H9 (cell line): ENCODE data around the gene ZSCAN16. TPM values are rescaled to one million over a fixed set of nuclear protein-coding genes. Genes with fewer than 3 reads are reported as not detected.

Experiments used
- DNase-seq: peaks from one replicate; pipeline ENCODE4 v3.0.0-alpha.2; 2017
- H2AFZ ChIP-seq: one replicate; pipeline ENCODE4 v1.6.1; 2013; ENCODE audit warnings: mild to moderate bottlenecking, low read length, control low read depth, moderate library complexity
- H2AK5ac ChIP-seq: 2 replicates; pipeline ENCODE4 v1.6.1; 2013; ENCODE audit warnings: low read length, control low read depth, mixed read lengths; ENCODE audit not compliant: insufficient read length
- H2BK120ac ChIP-seq: one replicate; pipeline ENCODE4 v1.6.1; 2013; ENCODE audit warnings: low read depth, mild to moderate bottlenecking, low read length, control low read depth, inconsistent platforms; ENCODE audit not compliant: poor library complexity, severe bottlenecking
- H2BK12ac ChIP-seq: 2 replicates; pipeline ENCODE4 v1.6.1; 2013; ENCODE audit warnings: low read length, control low read depth, mixed read lengths, low read depth; ENCODE audit not compliant: insufficient read length
- H2BK15ac ChIP-seq: 2 replicates; pipeline ENCODE4 v1.6.1; 2013; ENCODE audit warnings: low read depth, low read length, control low read depth
- H2BK20ac ChIP-seq: one replicate; pipeline ENCODE4 v1.6.1; 2013; ENCODE audit warnings: low read depth, mild to moderate bottlenecking, low read length, control low read depth, inconsistent platforms; ENCODE audit not compliant: poor library complexity, severe bottlenecking
- H2BK5ac ChIP-seq: 2 replicates; pipeline ENCODE4 v1.6.1; 2013; ENCODE audit warnings: low read length, control low read depth, mixed read lengths; ENCODE audit not compliant: insufficient read length
- H3K14ac ChIP-seq: 2 replicates; pipeline ENCODE4 v1.6.1; 2013; ENCODE audit warnings: low read length, control low read depth; ENCODE audit not compliant: insufficient read depth
- H3K18ac ChIP-seq: 2 replicates; pipeline ENCODE4 v1.6.1; 2013; ENCODE audit warnings: low read depth, mild to moderate bottlenecking, mixed read lengths, low read length, control low read depth; ENCODE audit not compliant: insufficient read length
- H3K23ac ChIP-seq: 2 replicates; pipeline ENCODE4 v1.6.1; 2013; ENCODE audit warnings: low read length, control low read depth, mixed read lengths, low read depth; ENCODE audit not compliant: insufficient read length
- H3K23me2 ChIP-seq: 2 replicates; pipeline ENCODE4 v1.6.1; 2013; ENCODE audit warnings: low read depth, mild to moderate bottlenecking, mixed read lengths, low read length, control low read depth; ENCODE audit not compliant: insufficient read length, poor library complexity, severe bottlenecking
- H3K27ac ChIP-seq: 2 replicates; pipeline ENCODE4 v1.5.1; 2013; ENCODE audit warnings: low read length, control low read depth, mixed read lengths, low read depth; ENCODE audit not compliant: insufficient read length
- H3K27me3 ChIP-seq: 2 replicates; pipeline ENCODE4 v1.6.1; 2013; ENCODE audit warnings: low read length, control low read depth, inconsistent platforms; ENCODE audit not compliant: insufficient read depth
- H3K4ac ChIP-seq: 2 replicates; pipeline ENCODE4 v1.6.1; 2013; ENCODE audit warnings: low read depth, mild to moderate bottlenecking, control low read depth, inconsistent platforms, low read length, moderate library complexity
- H3K4me1 ChIP-seq: 2 replicates; pipeline ENCODE4 v1.6.1; 2013; ENCODE audit warnings: low read length, control low read depth, inconsistent platforms; ENCODE audit not compliant: insufficient read depth
- H3K4me2 ChIP-seq: 2 replicates; pipeline ENCODE4 v1.6.1; 2013; ENCODE audit warnings: low read length, control low read depth, mixed read lengths; ENCODE audit not compliant: insufficient read length, insufficient read depth
- H3K56ac ChIP-seq: 2 replicates; pipeline ENCODE4 v1.6.1; 2013; ENCODE audit warnings: low read depth, mild to moderate bottlenecking, mixed read lengths, low read length, control low read depth; ENCODE audit not compliant: insufficient read length
- H3K79me1 ChIP-seq: 2 replicates; pipeline ENCODE4 v1.6.1; 2013; ENCODE audit warnings: low read depth, mild to moderate bottlenecking, moderate library complexity, low read length, control low read depth, inconsistent platforms; ENCODE audit not compliant: insufficient read depth, poor library complexity, severe bottlenecking
- H3K79me2 ChIP-seq: 2 replicates; pipeline ENCODE4 v1.6.1; 2013; ENCODE audit warnings: low read length, control low read depth, inconsistent platforms; ENCODE audit not compliant: insufficient read depth
- H3K9ac ChIP-seq: 2 replicates; pipeline ENCODE4 v1.6.1; 2013; ENCODE audit warnings: low read length, control low read depth, mixed read lengths; ENCODE audit not compliant: insufficient read length; ENCODE audit errors: extremely low read depth
- H3K9me3 ChIP-seq: one replicate; pipeline ENCODE4 v1.6.1; 2013; ENCODE audit warnings: low read depth, low read length, inconsistent platforms; ENCODE audit not compliant: control insufficient read depth
- H3T11ph ChIP-seq: one replicate; pipeline ENCODE4 v1.6.1; 2013; ENCODE audit warnings: mild to moderate bottlenecking, low read length, control low read depth, inconsistent platforms
- H4K20me1 ChIP-seq: one replicate; pipeline ENCODE4 v1.6.1; 2013; ENCODE audit not compliant: control insufficient read depth, insufficient read length, insufficient read depth
- H4K5ac ChIP-seq: 2 replicates; pipeline ENCODE4 v1.6.1; 2013; ENCODE audit warnings: low read depth, mild to moderate bottlenecking, mixed read lengths, low read length, control low read depth; ENCODE audit not compliant: insufficient read length
- H4K8ac ChIP-seq: replicated peaks from 2 replicates; pipeline ENCODE4 v1.6.1; 2013; ENCODE audit warnings: low read length, control low read depth, mixed read lengths, low read depth; ENCODE audit not compliant: insufficient read length
- H4K91ac ChIP-seq: 2 replicates; pipeline ENCODE4 v1.6.1; 2013; ENCODE audit warnings: low read depth, mild to moderate bottlenecking, moderate library complexity, mixed read lengths, low read length, control low read depth; ENCODE audit not compliant: insufficient read length
- H3K27ac Mint-ChIP-seq, 3 experiments: 2 replicates in 2 of 3; 3 replicates in 1 of 3; pipeline ENCODE4 v1.8.0; 2020 to 2021; ENCODE audit warnings: mixed read lengths in 3 of 3, mild to moderate bottlenecking in 1 of 3, moderate library complexity in 1 of 3
- H3K27me3 Mint-ChIP-seq: 2 replicates; pipeline ENCODE4 v1.8.0; 2021; ENCODE audit warnings: low read depth, mild to moderate bottlenecking, moderate library complexity, mixed read lengths
- H3K36me3 Mint-ChIP-seq, 3 experiments: 2 replicates in 2 of 3; 3 replicates in 1 of 3; pipeline ENCODE4 v1.8.0; 2020 to 2021; ENCODE audit warnings: low read depth in 3 of 3, mixed read lengths in 3 of 3; ENCODE audit not compliant: insufficient read depth in 1 of 3
- H3K4me1 Mint-ChIP-seq, 2 experiments: 2 replicates each; pipeline ENCODE4 v1.8.0; 2020; ENCODE audit warnings: mixed read lengths in 2 of 2
- H3K4me3 Mint-ChIP-seq, 2 experiments: 2 replicates in 1 of 2; 3 replicates in 1 of 2; pipeline ENCODE4 v1.8.0; 2020 to 2021; ENCODE audit warnings: mild to moderate bottlenecking in 2 of 2, mixed read lengths in 2 of 2, moderate library complexity in 1 of 2
- H3K9me3 Mint-ChIP-seq, 2 experiments: 2 replicates in 1 of 2; 3 replicates in 1 of 2; pipeline ENCODE4 v1.8.0; 2020; ENCODE audit warnings: mild to moderate bottlenecking in 2 of 2, mixed read lengths in 2 of 2, moderate library complexity in 1 of 2
- WGBS: extraction: QIAGEN DNeasy Blood & Tissue Kit; methylation state at CpG from one replicate; pipeline ENCODE4 v1.1.7; 2013; ENCODE audit warnings: missing lambda C conversion rate, low lambda C conversion rate, mixed read lengths; ENCODE audit not compliant: insufficient read length; ENCODE audit errors: extremely low coverage; 5-methylcytosine and 5-hydroxymethylcytosine counted together
- total RNA-seq: library from RNA; stranded (reverse); gene quantifications from 2 replicates; pipeline ENCODE4 v1.2.1, GENCODE V29; 2021
- TF ChIP-seq, protein P1 (sequence below): fragments of 200-600 bp; sonication (generic); conservative IDR thresholded peaks from 3 replicates; pipeline ENCODE4 v1.8.0; 2021; ENCODE audit warnings: antibody characterized with exemption, mild to moderate bottlenecking

ZSCAN16 gene
- total RNA-seq, 1 experiment from 2014 or later = 11.0 TPM

DNA sequence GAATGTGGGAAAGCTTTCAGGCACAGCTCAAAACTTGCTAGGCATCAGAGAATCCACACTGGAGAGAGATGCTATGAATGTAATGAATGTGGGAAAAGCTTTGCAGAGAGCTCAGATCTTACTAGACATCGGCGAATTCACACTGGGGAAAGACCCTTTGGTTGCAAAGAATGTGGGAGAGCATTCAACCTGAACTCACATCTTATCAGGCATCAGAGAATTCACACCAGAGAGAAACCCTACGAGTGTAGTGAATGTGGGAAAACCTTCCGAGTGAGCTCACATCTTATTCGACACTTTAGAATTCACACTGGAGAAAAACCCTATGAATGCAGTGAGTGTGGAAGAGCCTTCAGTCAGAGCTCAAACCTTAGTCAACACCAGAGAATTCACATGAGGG, 35.4 kb upstream of the ZSCAN16 start:
- Mint-ChIP-seq H3K27me3 (no peaks in the 10 kb centered on the region), H3K27ac (no peak overlapping the region), H3K4me3 (no peak overlapping the region), H3K4me1 (no peaks in the 10 kb centered on the region), H3K36me3 (peaks cover 58 to 67% (median 59%) of the 10 kb centered on the region in 3 experiments), H3K9me3 (peaks cover 28 to 49% of the 10 kb centered on the region in 2 experiments)
- Histone ChIP-seq H3K9ac (no peak overlapping the region), H3K9me3 (peaks cover 29% of the 10 kb centered on the region), H3K4me1 (no peaks in the 10 kb centered on the region), H3K27ac (no peak overlapping the region), H3K27me3 (no peaks in the 10 kb centered on the region), H2BK20ac (no peak overlapping the region), H2BK5ac (no peak overlapping the region), H2BK12ac (no peak overlapping the region), H4K20me1 (no peaks in the 10 kb centered on the region), H3K56ac (no peak overlapping the region), H3K79me2 (no peaks in the 10 kb centered on the region), H3K23ac (no peak overlapping the region), H3K79me1 (no peaks in the 10 kb centered on the region), H2AFZ (no peak overlapping the region), H2AK5ac (no peak overlapping the region), H3K14ac (no peak overlapping the region), H3K4me2 (no peak overlapping the region), H4K5ac (no peak overlapping the region), H4K91ac (no peak overlapping the region), H3K23me2 (no peaks in the 10 kb centered on the region), H3T11ph (no peak overlapping the region), H3K18ac (no peak overlapping the region), H3K4ac (no peak overlapping the region), H2BK15ac (no peak overlapping the region), H4K8ac (no peak overlapping the region), H2BK120ac (no peak overlapping the region)
- no peak for DNase-seq
- TF ChIP-seq, protein P1, sequence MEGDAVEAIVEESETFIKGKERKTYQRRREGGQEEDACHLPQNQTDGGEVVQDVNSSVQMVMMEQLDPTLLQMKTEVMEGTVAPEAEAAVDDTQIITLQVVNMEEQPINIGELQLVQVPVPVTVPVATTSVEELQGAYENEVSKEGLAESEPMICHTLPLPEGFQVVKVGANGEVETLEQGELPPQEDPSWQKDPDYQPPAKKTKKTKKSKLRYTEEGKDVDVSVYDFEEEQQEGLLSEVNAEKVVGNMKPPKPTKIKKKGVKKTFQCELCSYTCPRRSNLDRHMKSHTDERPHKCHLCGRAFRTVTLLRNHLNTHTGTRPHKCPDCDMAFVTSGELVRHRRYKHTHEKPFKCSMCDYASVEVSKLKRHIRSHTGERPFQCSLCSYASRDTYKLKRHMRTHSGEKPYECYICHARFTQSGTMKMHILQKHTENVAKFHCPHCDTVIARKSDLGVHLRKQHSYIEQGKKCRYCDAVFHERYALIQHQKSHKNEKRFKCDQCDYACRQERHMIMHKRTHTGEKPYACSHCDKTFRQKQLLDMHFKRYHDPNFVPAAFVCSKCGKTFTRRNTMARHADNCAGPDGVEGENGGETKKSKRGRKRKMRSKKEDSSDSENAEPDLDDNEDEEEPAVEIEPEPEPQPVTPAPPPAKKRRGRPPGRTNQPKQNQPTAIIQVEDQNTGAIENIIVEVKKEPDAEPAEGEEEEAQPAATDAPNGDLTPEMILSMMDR = no peak
- no CpG with 5 or more reads among the region's 5 CpGs for WGBS
